Dermis microvascular lymphatic vessel endothelial cell (primary cell): Measurements from ENCODE around the gene EED. TPM values are rescaled to one million over a fixed set of nuclear protein-coding genes. Genes with fewer than 3 reads are reported as not detected.
"Not testable (repeated sequence)": the region's sequence is repeated elsewhere in the genome, so short reads cannot be mapped to it uniquely, and the experiment has no call there.

Experiments used
- DNase-seq, 2 donors: peaks; one replicate each; pipeline versions ENCODE4 v3.0.0 to v3.0.0-alpha.2; 2010; ENCODE audit warnings: low read depth in 2 of 2
- total RNA-seq: library from RNA; depleted of rRNA; stranded (reverse); fragments of >200 nt; gene quantifications from 2 replicates; pipeline ENCODE4 v1.2.1, GENCODE V29; 2014

Gene EED
- total RNA-seq, 1 donor from 2014 or later, result 12.8 TPM

DNA sequence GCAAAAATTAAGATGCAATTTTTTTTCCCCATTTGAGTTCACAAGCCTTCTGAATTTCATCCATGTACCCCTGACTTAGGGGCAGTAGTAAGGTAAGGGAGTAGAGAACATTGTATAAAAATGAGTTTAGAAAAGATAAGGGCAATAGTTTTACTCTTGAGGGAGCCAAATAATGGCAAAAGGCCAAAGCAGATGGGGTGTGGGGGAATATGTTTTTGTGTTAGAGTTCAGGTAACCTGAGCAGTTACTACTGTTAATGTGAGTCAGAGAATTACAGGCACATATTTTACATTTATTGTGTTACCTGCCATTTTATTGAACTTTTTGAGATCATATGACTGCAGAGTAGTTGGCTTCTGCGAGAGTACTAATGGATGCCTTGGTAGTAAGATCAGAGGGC lies 3.1 kb downstream of the EED start:
- no peak for DNase-seq

DNA sequence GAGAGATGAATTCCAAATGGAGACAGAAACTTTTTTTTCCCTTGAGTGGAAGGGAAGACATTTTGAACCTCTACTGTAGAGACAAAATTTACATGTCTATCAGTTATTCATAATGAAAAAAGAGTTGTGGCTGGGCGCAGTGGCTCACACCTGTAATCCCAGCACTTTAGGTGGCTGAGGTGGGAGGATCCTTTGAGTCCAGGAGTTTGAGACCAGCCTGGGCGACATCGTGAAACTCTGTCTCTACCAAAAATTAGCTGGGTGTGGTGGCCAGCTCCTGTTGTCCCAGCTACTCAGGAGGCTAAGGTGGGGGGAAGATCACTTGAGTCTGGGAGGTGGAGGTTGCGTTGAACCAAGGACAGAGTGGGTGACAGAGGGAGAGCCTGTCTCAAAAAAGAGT lies 4.1 kb downstream of the EED start:
- no peak for DNase-seq

DNA sequence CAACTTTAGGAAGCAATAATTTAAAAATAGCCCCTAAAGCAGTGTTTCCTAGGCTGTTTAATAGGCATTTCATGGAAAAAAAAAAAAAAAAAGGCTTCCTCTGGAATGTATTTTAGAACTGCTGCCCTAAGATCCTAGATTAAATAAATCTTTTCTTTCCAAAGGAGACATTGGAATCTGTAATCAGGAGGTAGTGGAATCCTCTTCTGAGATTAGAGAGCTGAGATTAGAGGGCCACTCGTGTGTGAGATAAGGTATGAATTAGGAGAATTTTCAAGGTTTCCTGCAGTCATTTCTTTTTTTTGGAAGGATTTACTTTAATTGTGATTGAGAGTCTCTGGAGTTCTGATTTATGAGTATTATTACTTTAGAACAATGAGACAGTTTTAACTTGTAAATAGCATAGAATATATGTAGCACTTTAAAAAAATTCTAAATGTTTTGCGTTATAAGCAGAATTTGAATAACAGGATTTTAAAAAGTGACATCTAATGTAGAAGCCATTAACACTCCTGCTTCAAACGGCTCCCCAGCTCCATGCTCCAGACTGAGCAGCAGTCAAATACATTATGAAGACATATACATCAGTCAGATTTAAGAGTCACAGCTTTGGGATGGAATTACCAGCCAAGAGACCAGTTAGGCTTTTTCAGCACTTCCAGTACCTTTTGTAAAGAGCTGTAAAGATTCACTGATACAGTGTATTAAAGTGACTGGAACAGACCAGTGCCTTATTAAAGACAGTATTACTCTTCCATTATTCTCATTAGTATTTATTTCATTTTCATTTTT lies 5.0 kb downstream of the EED start:
- DNase-seq, result no peak

DNA sequence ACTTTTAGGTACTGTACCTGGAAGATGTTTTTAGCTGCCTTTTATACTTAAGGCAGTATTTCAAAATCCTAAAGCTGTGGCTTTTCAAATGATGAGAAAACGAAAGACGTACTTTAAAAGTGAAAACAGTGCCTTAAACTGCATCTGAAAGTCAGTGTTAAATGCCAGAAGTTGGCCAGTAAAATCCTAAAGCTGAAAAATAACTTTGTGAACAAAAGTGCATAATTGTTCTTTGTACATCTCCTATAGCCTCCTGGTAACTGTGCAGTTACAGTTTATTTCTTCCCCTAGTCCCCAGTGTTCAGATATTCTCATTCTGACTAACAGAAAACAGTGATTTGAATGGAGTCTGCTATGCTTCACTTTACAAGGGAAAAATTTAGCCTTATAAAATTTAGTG lies 6.8 kb downstream of the EED start:
- DNase-seq, result no peak

DNA sequence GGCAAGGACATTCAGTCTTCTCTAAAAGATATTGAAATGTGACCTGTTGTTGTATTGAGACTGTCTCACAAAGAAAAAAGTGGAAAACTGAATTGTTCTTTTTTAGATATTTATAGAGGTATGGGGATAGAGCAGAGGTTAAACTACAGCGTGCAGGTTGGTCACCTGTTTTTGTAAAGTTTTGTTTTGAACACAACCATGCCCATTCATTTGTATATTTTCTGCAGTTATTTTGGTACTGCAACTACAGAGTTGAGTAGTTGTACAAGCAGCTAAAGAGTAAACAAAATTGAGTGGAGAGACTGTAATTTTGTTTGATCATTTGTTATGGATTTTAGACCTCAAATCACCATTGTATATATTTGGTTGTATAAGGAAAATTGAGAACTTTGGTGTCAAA lies 11.3 kb downstream of the EED start:
- no peak for DNase-seq

DNA sequence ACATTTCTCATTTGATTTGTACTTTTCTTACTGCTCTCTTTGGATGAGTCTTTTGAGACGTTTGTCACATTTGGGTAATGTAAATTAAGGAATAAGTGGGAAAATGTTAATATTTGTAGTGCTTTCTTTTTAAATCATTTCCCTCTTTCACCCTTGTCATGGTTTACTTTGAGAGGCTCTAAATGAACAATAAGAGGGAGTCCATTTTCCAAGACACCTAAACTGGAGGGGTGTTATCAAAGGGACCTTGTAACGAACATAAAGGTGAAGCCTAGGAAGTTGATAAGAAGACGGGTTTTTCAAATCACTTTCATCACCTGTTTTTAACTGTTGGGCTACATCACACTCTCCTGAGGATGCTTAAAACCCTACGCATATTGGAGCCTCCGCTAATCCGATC lies 12.1 kb downstream of the EED start:
- DNase-seq, result no peak

DNA sequence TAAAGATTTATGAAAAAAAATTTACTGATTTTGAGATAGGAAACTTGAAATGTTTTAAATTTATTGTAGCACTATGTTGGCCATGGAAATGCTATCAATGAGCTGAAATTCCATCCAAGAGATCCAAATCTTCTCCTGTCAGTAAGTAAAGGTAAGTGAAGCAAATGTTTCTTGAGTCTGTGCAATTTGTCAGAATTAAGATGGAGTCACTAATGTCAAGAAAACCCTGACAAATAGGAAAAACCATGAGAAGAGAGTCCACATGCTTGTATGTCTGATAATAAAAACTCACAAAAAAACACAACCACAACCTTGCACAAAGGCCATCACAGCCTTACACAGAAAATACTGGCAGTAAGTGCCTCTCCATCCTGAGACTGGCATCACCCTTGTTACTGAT lies 12.9 kb downstream of the EED start:
- no peak for DNase-seq

DNA sequence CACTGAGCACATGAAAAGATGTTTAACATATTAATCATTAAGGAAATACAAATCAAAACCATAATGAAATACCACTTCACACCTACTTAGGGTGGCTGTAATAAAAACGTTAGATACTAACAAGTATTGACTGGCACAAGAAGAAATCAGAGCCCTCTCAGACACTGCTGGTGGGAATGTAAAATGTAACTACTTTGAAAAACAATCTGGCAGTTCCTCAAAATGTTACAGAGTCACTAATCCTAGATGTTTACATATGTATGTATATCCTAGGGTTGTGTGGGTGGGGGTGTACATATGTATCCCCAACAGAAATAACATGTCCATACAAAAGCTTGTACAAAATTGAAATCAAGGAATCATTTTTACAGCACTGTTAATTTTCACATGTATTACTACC lies 15.2 kb downstream of the EED start:
- DNase-seq, result no peak

DNA sequence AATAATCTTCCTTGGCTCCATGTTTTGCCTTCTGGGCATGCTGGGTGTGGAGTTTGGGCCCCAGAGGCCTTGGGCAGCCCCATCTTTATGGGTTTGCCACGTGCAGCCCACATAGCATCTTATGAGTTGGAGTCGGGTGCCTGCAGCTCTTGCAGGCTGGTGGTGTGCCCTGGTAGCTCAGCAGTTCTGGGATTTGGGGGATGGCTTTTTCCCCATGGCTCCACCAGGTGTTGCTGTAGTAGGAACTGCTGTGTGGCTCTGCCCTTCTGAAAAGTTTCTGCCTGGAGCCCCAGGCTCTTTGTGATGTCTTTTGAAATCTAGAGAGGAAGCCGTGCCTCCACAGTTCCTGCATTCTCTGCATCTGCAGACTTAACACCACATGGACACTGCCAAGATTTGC lies 16.8 kb downstream of the EED start:
- DNase-seq, result no peak

DNA sequence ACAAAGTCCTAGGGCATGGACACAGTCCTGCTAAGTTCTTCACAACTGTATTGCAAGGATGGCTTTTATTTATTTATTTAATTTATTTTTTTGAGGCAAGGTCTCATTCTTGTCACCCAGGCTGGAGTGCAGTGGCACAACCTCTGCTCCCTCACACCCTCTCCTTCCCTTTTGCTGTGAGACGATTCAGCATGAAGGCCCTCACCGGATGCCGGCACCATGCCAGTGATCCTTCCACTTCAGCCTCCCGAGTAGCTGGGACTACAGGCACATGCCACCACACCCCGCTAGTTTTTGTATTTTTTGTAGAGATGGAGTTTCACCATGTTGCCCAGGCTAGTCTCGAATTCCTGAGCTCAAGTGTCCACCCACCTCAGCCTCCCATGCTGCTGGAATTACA lies 17.8 kb downstream of the EED start:
- no peak for DNase-seq

DNA sequence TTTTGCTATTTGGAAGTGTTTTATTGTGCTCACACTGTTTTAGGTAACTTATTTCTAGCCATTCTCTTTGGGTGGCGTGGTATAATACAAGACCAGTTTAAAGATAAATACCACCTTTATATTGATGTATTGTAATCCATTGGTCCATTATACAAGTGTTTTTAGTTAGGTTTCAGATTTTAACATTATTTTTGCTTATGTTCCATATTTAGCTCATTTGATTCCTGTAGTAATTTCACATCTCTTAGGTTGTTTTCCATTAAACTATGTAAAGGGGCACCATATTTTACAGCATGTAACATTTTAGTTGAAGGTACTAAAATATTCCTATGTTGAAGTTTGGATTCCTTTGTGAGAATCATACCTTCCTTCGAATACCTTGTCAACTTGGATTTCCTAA lies 20.1 kb downstream of the EED start:
- DNase-seq, result no peak

DNA sequence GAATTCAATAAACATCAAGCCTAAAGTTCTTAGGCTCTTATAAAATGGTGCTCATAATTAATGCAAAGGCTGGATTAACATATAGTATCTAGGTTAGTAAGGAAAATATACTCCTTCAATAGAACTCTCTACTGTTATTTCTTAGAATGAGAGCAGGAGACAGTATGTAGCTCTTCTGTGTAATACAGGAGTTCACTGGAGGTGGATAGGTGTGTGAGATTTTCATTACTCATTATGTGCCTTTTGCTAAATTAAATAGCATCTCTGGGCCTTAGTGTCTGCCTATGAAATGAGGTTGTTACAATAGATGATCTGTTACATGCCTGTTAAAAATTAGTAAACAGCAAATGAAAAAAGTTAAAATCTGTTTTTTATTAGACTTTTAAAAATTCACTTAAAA lies 20.6 kb downstream of the EED start:
- no peak for DNase-seq

DNA sequence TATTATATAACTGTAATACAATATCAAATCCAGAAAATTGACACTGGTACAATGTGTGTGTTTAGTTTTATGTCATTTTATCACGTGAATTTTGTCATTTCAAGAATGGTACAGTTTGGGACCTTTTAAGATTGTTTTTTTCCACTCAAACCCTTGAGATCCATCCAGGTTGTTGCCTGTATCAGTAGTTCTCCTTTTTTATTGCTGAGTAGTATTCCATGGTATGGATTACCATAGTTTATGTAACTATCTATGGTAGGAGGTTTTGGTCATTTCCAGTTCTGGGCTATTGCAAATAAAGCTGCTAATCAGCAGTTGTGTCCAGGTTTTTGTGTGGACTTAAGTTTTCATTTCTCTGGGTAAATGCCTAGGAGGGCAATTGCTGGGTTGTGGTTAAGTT lies 25.1 kb downstream of the EED start:
- no peak for DNase-seq

DNA sequence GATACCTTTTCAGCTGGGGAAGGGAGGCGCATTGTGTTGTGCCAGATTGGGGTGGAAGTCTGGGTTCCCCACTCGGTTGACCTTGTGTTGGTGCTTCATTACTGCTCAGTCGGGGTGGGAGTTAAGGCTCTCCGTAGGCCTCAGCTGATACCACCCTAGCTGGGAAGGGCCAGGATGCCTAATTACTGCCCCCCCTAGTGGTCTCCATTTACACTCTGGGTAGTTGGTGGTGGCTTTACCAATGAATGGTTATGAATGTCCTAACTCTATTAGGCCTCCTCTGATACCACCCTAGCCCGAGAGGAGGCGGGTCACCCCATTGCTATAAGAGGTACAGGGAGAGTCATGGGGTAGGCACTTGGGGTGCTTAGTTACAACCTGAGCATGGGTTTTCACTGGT lies 29.9 kb downstream of the EED start:
- peak in 1 of 2 donors; percentile 2 for DNase-seq

DNA sequence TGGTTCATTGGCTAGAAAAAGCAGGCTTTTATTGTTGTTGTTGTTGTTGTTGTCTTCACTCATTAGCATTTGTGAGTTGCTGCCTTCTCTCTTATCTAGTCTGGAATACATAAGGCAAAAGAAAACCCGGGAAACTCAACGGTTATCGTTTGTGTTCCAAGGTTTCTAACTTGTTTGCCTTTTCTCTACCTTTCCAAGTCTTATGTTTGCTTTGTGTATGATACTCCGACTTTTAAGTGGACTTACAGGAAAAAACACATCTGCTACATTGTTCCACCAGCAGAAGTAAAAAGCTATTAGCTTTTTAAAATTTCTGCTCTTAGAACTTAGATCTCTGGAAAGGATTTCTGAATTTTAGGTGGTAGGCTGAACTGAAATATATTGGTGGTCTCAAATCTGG lies 30.4 kb downstream of the EED start:
- DNase-seq, result no peak

DNA sequence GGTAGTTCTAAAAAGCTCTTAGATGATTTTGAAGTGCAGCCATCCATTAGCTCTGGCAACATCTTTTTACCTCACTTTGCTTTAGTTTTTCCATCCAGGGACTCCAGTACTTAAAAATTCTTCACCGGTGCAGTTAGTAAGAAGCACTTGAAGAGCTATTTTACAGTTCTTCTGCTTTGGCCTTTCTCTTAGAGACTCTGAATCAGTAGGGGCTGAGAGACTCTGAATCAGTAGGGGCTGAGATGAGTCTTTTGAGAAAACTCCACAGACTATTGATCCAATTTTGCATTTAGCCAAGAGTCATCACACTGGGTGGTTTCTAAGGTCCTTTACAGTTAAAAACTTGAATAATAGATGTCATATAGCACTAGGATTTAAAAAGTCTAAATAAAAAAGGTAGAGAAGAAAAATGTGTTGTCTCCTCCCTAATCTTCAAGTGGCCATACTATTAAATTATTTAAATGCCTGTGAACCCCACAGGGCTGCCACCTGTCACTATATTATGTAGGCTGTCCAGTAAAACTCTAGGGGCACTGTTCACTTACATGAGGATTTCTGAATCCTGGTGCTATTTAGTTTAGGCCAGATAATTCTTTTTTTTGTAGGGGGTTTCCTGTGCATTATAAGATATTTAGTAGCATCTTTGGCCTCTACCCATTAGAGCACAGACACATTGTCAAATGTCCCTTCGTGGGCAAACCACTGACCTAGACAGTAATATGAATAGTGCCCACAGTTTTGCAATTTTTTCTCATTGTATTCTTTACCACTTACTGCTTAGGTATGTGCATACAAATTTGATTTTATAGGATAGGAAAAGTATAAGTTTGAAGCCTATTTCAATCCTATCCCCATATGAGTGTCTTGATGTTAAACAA lies 31.2 kb downstream of the EED start:
- no peak for DNase-seq

DNA sequence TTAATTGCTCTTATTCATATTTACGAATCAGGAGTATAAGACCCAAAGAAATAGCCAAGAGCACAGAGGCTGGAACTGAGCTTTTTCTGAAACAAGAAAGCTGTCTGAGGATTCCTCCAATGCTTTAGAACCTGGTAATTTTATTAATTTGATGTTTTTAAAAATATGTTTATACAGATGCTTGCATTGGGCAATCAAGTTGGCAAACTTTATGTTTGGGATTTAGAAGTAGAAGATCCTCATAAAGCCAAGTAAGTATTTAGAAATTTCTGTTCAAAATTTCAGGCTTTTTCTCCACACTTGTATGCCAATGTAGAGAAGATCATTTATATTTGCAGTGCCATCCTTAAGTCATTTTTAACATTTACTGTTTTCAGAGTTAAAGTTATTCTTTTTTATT lies 33.2 kb downstream of the EED start:
- DNase-seq, result no peak

DNA sequence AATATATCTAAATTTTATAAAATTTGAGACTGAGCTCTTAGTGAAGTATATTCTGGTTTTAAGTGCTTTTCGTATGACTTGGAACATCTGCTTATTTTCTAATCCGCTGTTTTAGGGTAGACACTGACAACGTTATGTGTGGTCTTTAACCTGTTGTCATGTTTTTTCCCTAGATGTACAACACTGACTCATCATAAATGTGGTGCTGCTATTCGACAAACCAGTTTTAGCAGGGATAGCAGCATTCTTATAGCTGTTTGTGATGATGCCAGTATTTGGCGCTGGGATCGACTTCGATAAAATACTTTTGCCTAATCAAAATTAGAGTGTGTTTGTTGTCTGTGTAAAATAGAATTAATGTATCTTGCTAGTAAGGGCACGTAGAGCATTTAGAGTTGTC lies 33.7 kb downstream of the EED start:
- no peak for DNase-seq

DNA sequence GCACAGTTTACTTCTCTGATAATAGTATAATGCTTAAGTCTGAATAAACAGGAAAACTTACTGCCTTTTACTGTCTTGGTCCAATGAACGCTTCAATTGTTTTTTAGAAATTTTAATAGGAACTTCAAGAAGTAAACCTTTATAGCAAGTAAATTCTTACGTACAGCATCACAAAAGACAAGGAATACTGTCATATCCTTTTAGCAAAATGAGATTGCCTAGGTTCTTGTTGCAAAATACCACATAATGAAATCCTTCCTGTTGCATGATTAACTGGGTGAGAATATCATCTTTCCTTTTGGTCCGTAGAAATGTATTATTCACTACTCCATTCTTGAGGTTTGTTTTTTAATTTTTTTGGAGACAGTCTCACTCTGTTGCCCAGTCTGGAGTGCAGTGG lies 35.2 kb downstream of the EED start:
- no peak for DNase-seq

DNA sequence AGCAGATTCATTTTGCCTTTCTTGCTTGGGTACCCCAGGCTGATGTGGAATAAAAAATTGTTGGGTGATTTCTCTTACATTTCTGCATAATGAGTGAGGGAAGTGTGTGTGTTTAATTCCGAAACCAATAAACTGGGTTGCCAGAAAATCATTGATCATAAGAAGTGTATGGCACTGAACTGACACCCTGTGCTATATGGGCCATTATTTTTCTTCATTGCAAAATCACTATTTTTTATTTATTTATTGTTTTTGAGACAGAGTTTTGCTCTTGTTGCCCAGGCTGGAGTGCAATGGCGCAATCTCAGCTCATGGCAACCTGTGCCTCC lies 42.9 kb downstream of the EED start:
- DNase-seq, result no peak

DNA sequence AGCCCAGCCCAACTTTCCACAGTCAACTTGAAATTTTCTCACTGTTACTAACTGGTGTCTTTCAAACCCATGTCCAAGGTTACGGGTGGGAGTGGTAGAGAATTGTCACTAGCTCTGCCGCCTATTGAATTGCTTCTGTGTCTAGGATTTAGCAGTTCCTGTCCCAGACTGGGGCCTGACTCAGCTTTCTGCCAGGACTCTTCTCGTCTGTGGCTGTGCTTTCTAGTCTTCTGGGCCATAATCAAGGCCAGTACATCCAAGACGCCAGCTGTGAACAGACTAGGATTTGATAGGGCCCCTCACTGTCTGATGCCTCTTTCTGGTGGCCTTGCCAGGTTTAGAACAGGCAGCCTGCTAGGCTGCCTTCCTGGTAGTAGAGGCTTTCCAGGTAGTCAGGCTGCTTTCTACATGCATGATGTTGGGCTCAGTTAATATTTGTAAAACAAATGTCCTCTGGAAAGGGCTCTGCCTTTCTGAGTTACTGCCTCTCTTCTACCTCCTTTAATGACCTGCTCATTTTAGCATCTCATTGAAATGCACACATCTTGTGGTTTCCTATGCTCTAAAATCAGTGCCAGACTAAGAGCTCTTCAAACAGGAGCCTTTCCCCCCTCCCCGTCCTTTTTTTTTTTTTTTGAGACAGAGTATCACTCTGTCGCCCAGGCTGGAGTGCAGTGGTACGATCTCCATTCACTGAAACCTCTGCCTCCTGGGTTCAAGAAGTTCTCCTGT lies 44.4 kb downstream of the EED start:
- no peak for DNase-seq

DNA sequence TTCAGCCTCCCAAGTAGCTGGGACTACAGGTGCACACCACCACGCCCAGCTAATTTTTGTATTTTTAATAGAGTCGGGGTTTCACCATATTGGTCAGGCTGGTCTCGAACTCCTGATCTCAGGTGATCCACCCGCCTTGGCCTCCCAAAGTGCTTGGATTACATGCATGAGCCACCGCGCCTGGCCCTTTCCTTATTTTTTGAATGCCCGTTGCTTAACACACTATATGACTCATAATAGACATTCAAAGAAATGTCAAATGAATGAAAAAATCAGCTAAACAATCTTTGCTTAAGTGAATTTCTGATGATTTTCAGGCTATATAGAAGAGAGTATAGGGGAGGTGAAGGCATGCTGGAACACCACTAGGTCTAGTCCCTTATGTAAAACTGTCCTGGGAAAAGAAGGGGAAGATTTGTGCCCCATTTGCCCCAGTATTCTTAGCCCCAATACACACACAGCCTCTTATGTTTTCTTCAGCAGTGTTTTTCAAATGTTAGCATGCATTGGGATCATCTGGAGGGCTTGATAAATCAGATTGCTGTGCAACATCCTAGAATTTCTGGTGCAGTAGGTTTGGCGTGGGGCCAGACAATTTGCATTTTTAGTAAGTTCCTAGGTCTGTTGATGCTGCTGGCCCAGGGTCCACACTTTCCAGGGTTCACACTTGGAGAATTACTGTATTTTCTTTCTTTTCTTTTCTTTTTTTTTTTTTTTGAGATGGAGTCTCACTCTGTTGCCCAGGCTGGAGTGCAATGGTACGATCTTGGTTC lies 45.1 kb downstream of the EED start:
- not testable (repeated sequence) for DNase-seq
